Thoracic aorta (tissue), 2 donors: ENCODE measurements around the gene MSH2. TPM values are rescaled to one million over a fixed set of nuclear protein-coding genes. Genes with fewer than 3 reads are reported as not detected.

Experiments
- ATAC-seq: fragments of 150-250 bp; one replicate; pipeline ENCODE4 v1.8.0; 2017; ENCODE audit warnings: low read depth; ENCODE audit not compliant: insufficient number of reproducible peaks, low FRiP score
- DNase-seq: peaks from one replicate; pipeline ENCODE4 v3.0.0-alpha.2; 2020; ENCODE audit warnings: low spot score
- H3K27ac ChIP-seq, 2 donors: fragments of 200-600 bp; sonication (generic); 1 replicate in 1 of 2; 2 replicates in 1 of 2; pipeline ENCODE4 v1.5.1; 2016; ENCODE audit warnings: mild to moderate bottlenecking in 2 of 2, moderate library complexity in 2 of 2
- H3K27me3 ChIP-seq: fragments of 200-600 bp; sonication (generic); replicated peaks from 2 replicates; pipeline ENCODE4 v1.6.0; 2016; ENCODE audit warnings: mild to moderate bottlenecking; ENCODE audit not compliant: insufficient read depth
- H3K36me3 ChIP-seq: fragments of 200-600 bp; sonication (generic); one replicate; pipeline ENCODE4 v1.5.1; 2016
- H3K4me1 ChIP-seq, 2 donors: fragments of 200-600 bp; sonication (generic); 1 replicate in 1 of 2; 2 replicates in 1 of 2; pipeline versions ENCODE4 v1.5.1 to v1.6.0; 2016; ENCODE audit warnings: low read depth in 2 of 2, mild to moderate bottlenecking in 1 of 2; ENCODE audit not compliant: control insufficient read depth in 1 of 2
- H3K4me3 ChIP-seq: fragments of 200-600 bp; sonication (generic); 2 replicates; pipeline ENCODE4 v1.5.1; 2016; ENCODE audit warnings: mild to moderate bottlenecking
- H3K9me3 ChIP-seq: fragments of 200-600 bp; sonication (generic); 2 replicates; pipeline ENCODE4 v1.5.1; 2016
- CTCF ChIP-seq: fragments of 200-600 bp; sonication (generic); IDR thresholded peaks from one replicate; pipeline ENCODE4 v1.5.1; 2019; ENCODE audit warnings: antibody characterized with exemption
- total RNA-seq, 2 donors: library from RNA; depleted of rRNA; stranded (reverse); fragments of >200 nt; gene quantifications; one replicate each; pipeline versions ENCODE4 v1.1.0 to v1.2.3, GENCODE V29; 2016

The MSH2 gene
- 1 to 10 TPM; 4.7 to 9.6 TPM for total RNA-seq

- peak; percentile 49 for DNase-seq
- Histone ChIP-seq H3K4me3 (peak within 1 kb of the TSS; percentile 84), H3K27ac (peak within 1 kb of the TSS in 1 of 2 donors; percentile 6), H3K36me3 (no peaks in the 10 kb centered on the region), H3K9me3 (no peaks in the 10 kb centered on the region), H3K4me1 (peaks cover 9 to 17% of the 10 kb centered on the region in 2 donors), H3K27me3 (no peaks in the 10 kb centered on the region)
- peak; percentile 90 for ATAC-seq
- no peak for TF ChIP-seq CTCF
These were observed at the start of gene MSH2 for GRCh38 chr2:47402805-47403608. Gene MSH2 (plus strand): TSS chr2:47403156. CDS start chr2:47403192, 36 bp downstream.

GRCh38 chr2:47354013-47354847, 48.7 kb upstream of the MSH2 start:
- H3K27ac ChIP-seq = no peak overlapping the region
- H3K4me1 ChIP-seq = peaks cover 5 to 16% of the 10 kb centered on the region in 2 donors
- H3K4me3 ChIP-seq = no peak overlapping the region
- no peaks in the 10 kb centered on the region for H3K9me3 ChIP-seq
- no peaks in the 10 kb centered on the region for H3K27me3 ChIP-seq
- no peak for TF ChIP-seq CTCF
- ATAC-seq = no peak
- no peaks in the 10 kb centered on the region for H3K36me3 ChIP-seq
- no peak for DNase-seq

- H3K27me3 ChIP-seq = no peaks in the 10 kb centered on the region
- DNase-seq (no peak), ATAC-seq (no peak)
- no peak overlapping the region for H3K27ac ChIP-seq
- no peaks in the 10 kb centered on the region for H3K36me3 ChIP-seq
- TF ChIP-seq CTCF = no peak
- H3K4me1 ChIP-seq = peaks cover 5 to 16% of the 10 kb centered on the region in 2 donors
- no peak overlapping the region for H3K4me3 ChIP-seq
- H3K9me3 ChIP-seq = no peaks in the 10 kb centered on the region
These were observed 48.1 kb upstream of the MSH2 start for GRCh38 chr2:47354848-47355204.

- Histone ChIP-seq H3K4me1 (peaks cover 5 to 16% of the 10 kb centered on the region in 2 donors), H3K36me3 (no peaks in the 10 kb centered on the region), H3K9me3 (no peaks in the 10 kb centered on the region), H3K4me3 (no peak overlapping the region), H3K27me3 (no peaks in the 10 kb centered on the region), H3K27ac (peak overlapping the region in 1 of 2 donors; percentile 49)
- no peak for TF ChIP-seq CTCF
- peak; percentile 38 for DNase-seq
- no peak for ATAC-seq
These were observed 45.5 kb upstream of the MSH2 start for GRCh38 chr2:47357483-47357882.

- Histone ChIP-seq H3K4me1 (peaks cover 5 to 16% of the 10 kb centered on the region in 2 donors), H3K27ac (no peak overlapping the region), H3K36me3 (no peaks in the 10 kb centered on the region), H3K27me3 (no peaks in the 10 kb centered on the region), H3K4me3 (no peak overlapping the region), H3K9me3 (no peaks in the 10 kb centered on the region)
- DNase-seq (no peak), ATAC-seq (no peak)
- TF ChIP-seq CTCF = no peak
These were observed 43.5 kb upstream of the MSH2 start for GRCh38 chr2:47359375-47359868.
